ENCODE results near the gene TMPRSS3. TPM values are rescaled to one million over a fixed set of nuclear protein-coding genes. Genes with fewer than 3 reads are reported as not detected.

Gene TMPRSS3
- total RNA-seq, 1 experiment from 2014 or later: 4.3 TPM

DNA sequence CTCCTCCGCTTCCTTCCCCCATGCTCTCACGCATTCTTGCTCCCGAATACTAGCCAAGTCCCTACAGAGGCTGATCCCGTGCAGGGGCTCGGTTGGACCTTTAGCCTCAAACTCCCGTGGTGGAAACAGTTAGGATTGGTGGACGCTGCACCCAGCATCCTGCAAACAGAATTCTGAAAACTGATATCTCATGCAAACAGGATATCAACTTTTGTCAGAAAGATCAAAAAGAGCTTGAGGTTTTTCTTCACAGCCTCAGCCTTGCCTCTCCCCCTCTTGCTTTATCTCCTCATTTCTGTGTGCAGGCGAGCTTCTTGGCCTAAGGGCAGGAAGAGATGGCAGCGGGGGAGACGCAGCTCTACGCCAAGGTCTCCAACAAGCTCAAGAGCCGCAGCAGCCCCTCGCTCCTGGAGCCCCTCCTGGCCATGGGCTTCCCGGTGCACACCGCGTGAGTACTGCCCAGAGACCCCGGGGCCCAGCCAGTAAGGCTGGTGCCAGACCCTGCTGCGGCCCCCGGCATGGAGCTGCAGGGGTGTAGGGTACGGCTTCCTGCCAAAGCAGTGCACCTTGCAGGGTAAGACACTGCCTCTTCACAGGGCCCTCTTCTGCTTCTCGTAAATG lies 7.9 kb upstream of the TMPRSS3 start, which contains the start of gene UBASH3A:
Gene UBASH3A (plus strand): TSS at position 292 of the 621 bp plus-strand sequence. CDS start 44 bp downstream, at position 336.
- BruUV-seq (replicated peaks): no TSS peak
- intact Hi-C loops (cut with micrococcal nuclease; ENCODE audit: unreplicated experiment): no loop called here
- DNase-seq: no peak

DNA sequence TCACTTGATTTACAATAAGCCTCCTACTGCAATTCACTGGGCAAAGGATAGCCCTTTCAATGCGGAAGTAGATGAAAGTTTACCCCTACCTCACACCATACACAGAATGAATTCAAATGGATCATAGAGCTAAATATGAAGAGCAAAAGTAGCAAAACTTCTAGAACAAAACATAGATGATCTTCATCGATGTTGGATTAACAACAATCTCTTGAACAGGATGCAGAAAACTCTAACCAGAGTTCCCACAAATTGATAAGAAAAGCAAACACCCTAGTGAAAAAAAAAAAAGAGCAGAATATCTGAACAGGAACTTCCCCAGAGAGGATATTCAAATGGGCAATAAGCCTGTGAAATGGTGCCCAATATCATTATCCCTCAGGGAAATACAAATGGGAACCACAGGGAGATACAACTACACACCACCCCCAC lies 6.0 kb upstream of the TMPRSS3 start:
- ChIA-PET CTCF (interaction anchor here (0.7 kb wide), 1 partner anchor 268 kb away, joined by 4 read pairs; no protein-coding TSS in a partner anchor), POLR2A (ENCODE audit: unreplicated experiment) (no interaction called here)
- intact Hi-C loops (cut with micrococcal nuclease; ENCODE audit: unreplicated experiment): no loop called here
- Histone ChIP-seq H3K4me3 (no peak overlapping the region), H3K27ac (no peak overlapping the region), H3K4me1 (replicated peaks; ENCODE audit: insufficient read depth) (no peaks in the 10 kb centered on the region), H3K4me2 (no peak overlapping the region), H2AFZ (no peak overlapping the region), H3K36me3 (ENCODE audit: low read depth) (no peaks in the 10 kb centered on the region), H4K20me1 (ENCODE audit: insufficient read depth) (no peaks in the 10 kb centered on the region), H3K79me2 (ENCODE audit: low read depth) (no peaks in the 10 kb centered on the region), H3K9me2 (ENCODE audit: insufficient read depth) (no peaks in the 10 kb centered on the region), H3F3A (ENCODE audit: insufficient read depth, low read depth) (no peaks in the 10 kb centered on the region), H3K27me3 (ENCODE audit: insufficient read depth, low read depth) (no peaks in the 10 kb centered on the region), H3K9me3 (ENCODE audit: insufficient read depth, low read depth) (no peaks in the 10 kb centered on the region)
- no TSS peak for BruUV-seq (replicated peaks)
- DNase-seq: no peak
- no peak for TF ChIP-seq EZH2 (IDR thresholded peaks at IDR 0.05; ENCODE audit: low read depth)
- TF ChIP-seq, protein P1, sequence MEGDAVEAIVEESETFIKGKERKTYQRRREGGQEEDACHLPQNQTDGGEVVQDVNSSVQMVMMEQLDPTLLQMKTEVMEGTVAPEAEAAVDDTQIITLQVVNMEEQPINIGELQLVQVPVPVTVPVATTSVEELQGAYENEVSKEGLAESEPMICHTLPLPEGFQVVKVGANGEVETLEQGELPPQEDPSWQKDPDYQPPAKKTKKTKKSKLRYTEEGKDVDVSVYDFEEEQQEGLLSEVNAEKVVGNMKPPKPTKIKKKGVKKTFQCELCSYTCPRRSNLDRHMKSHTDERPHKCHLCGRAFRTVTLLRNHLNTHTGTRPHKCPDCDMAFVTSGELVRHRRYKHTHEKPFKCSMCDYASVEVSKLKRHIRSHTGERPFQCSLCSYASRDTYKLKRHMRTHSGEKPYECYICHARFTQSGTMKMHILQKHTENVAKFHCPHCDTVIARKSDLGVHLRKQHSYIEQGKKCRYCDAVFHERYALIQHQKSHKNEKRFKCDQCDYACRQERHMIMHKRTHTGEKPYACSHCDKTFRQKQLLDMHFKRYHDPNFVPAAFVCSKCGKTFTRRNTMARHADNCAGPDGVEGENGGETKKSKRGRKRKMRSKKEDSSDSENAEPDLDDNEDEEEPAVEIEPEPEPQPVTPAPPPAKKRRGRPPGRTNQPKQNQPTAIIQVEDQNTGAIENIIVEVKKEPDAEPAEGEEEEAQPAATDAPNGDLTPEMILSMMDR (conservative IDR thresholded peaks at IDR 0.05): no peak

More for the DNA sequence above, 7.9 kb upstream of the TMPRSS3 start, which contains the start of gene UBASH3A:
- Histone ChIP-seq H3K27me3 (ENCODE audit: insufficient read depth, low read depth) (no peaks in the 10 kb centered on the region), H3K36me3 (ENCODE audit: low read depth) (no peaks in the 10 kb centered on the region), H3K4me2 (no peak within 1 kb of the TSS), H3K4me1 (replicated peaks; ENCODE audit: insufficient read depth) (no peaks in the 10 kb centered on the region), H3K27ac (no peak within 1 kb of the TSS), H4K20me1 (ENCODE audit: insufficient read depth) (no peaks in the 10 kb centered on the region), H2AFZ (no peak within 1 kb of the TSS), H3K4me3 (no peak within 1 kb of the TSS), H3K9me2 (ENCODE audit: insufficient read depth) (no peaks in the 10 kb centered on the region), H3F3A (ENCODE audit: insufficient read depth, low read depth) (no peaks in the 10 kb centered on the region), H3K79me2 (ENCODE audit: low read depth) (no peaks in the 10 kb centered on the region), H3K9me3 (ENCODE audit: insufficient read depth, low read depth) (no peaks in the 10 kb centered on the region)
- no peak for TF ChIP-seq EZH2 (IDR thresholded peaks at IDR 0.05; ENCODE audit: low read depth)
- TF ChIP-seq, protein P1 (conservative IDR thresholded peaks at IDR 0.05): no peak
- ChIA-PET POLR2A (ENCODE audit: unreplicated experiment) (no interaction called here), CTCF (no interaction called here)

DNA sequence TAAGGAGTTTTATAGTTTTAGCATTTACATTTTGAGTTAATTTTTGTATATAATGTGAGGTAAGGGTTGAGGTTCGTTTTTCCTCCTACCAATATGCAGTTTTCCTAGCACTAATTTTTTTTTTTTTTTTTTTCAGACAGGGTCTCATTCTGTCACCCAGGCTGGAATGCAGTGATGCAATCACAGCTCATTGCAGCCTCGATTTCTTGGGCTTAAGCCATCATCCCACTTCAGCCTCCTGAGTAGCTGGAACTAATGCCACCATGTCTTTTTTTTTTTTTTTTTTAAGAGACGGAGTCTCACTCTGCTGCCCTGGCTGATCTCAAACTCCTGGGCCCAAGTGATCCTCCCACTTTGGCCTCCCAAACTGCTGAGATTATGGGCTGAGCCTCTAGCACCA lies 5.3 kb upstream of the TMPRSS3 start:
- CTCF ChIA-PET: no interaction called here
- no peak overlapping the region for H2AFZ ChIP-seq
- H3K79me2 ChIP-seq (ENCODE audit: low read depth): no peaks in the 10 kb centered on the region
- H3F3A ChIP-seq (ENCODE audit: insufficient read depth, low read depth): no peaks in the 10 kb centered on the region
- no TSS peak for BruUV-seq (replicated peaks)
- no peaks in the 10 kb centered on the region for H3K27me3 ChIP-seq (ENCODE audit: insufficient read depth, low read depth)
- POLR2A ChIA-PET (ENCODE audit: unreplicated experiment): no interaction called here
- no peaks in the 10 kb centered on the region for H3K9me3 ChIP-seq (ENCODE audit: insufficient read depth, low read depth)
- intact Hi-C loops (cut with micrococcal nuclease; ENCODE audit: unreplicated experiment): no loop called here
- no peak overlapping the region for H3K27ac ChIP-seq
- H3K36me3 ChIP-seq (ENCODE audit: low read depth): no peaks in the 10 kb centered on the region
- DNase-seq: no peak
- H3K9me2 ChIP-seq (ENCODE audit: insufficient read depth): no peaks in the 10 kb centered on the region
- H4K20me1 ChIP-seq (ENCODE audit: insufficient read depth): no peaks in the 10 kb centered on the region
- peaks cover 6% of the 10 kb centered on the region; the same call in 1 of the 2 replicates for H3K4me1 ChIP-seq (replicated peaks; ENCODE audit: insufficient read depth)
- H3K4me3 ChIP-seq: no peak overlapping the region
- TF ChIP-seq, protein P1 (conservative IDR thresholded peaks at IDR 0.05): no peak
- TF ChIP-seq EZH2 (IDR thresholded peaks at IDR 0.05; ENCODE audit: low read depth): no peak
- no peak overlapping the region for H3K4me2 ChIP-seq

Data from PC-9 (cell line).